H1 (cell line): ENCODE results near the gene ETV7. TPM values are rescaled to one million over a fixed set of nuclear protein-coding genes. Genes with fewer than 3 reads are reported as not detected.

ENCODE experiments used
- CTCF ChIA-PET: fragments of 300-600 bp; sonication (Branson Sonifier 250); formaldehyde crosslinking; loops from one replicate; lab custom pipeline; 2021; ENCODE audit not compliant: partially characterized antibody; lab: Charles Lee
- POLR2A ChIA-PET: fragments of 300-600 bp; sonication (Branson Sonifier 250); formaldehyde crosslinking; loops from one replicate; lab custom pipeline; 2021; ENCODE audit warnings: inconsistent platforms; ENCODE audit not compliant: partially characterized antibody; lab: Charles Lee
- DNase-seq, 2 experiments: peaks; one replicate each; pipeline versions ENCODE4 v3.0.0 to v3.0.0-alpha.2; 2010 to 2022; ENCODE audit warnings: low spot score in 2 of 2, low read depth in 1 of 2, mixed read lengths in 1 of 2
- FAIRE-seq: peaks from 2 replicates; lab custom pipeline; 2011; peaks lifted over from hg19 to GRCh38; lab: Jason Lieb, UNC
- H2AFZ ChIP-seq: 2 replicates; pipeline ENCODE4 v1.8.1; 2012; ENCODE audit warnings: low read length, inconsistent platforms
- H2AK5ac ChIP-seq: 2 replicates; pipeline ENCODE4 v1.6.1; 2013; ENCODE audit warnings: low read depth, low read length
- H2BK120ac ChIP-seq: replicated peaks from 2 replicates; pipeline ENCODE3; 2013; ENCODE audit warnings: low read depth, low read length, inconsistent platforms
- H2BK12ac ChIP-seq: 2 replicates; pipeline ENCODE4 v1.6.1; 2013; ENCODE audit warnings: low read depth, low read length
- H2BK15ac ChIP-seq: 2 replicates; pipeline ENCODE4 v1.6.1; 2013; ENCODE audit warnings: low read length
- H2BK20ac ChIP-seq: 2 replicates; pipeline ENCODE4 v1.6.1; 2013; ENCODE audit warnings: low read length
- H2BK5ac ChIP-seq: 2 replicates; pipeline ENCODE4 v1.6.1; 2013; ENCODE audit warnings: low read depth, low read length
- H3K14ac ChIP-seq: 2 replicates; pipeline ENCODE4 v1.6.1; 2013; ENCODE audit warnings: inconsistent platforms; ENCODE audit not compliant: insufficient read length
- H3K18ac ChIP-seq: 2 replicates; pipeline ENCODE4 v1.6.1; 2013; ENCODE audit warnings: low read length; ENCODE audit errors: extremely low read depth
- H3K23ac ChIP-seq: 2 replicates; pipeline ENCODE4 v1.6.1; 2013; ENCODE audit warnings: inconsistent platforms; ENCODE audit not compliant: insufficient read length
- H3K23me2 ChIP-seq: 2 replicates; pipeline ENCODE4 v1.6.1; 2013; ENCODE audit warnings: low read depth, low read length
- H3K27ac ChIP-seq: 2 replicates; pipeline ENCODE4 v1.6.1; 2011; ENCODE audit warnings: low read depth, low read length, inconsistent platforms
- H3K27me3 ChIP-seq, 4 experiments: replicated peaks in 1 of 4; 1 replicate in 1 of 4; 2 replicates in 3 of 4; pipeline versions ENCODE4 v1.6.1 to v1.8.1; 2011 to 2013; ENCODE audit warnings: low read length in 3 of 4, mild to moderate bottlenecking in 3 of 4, inconsistent platforms in 2 of 4, mixed read lengths in 2 of 4, moderate library complexity in 1 of 4; ENCODE audit not compliant: control insufficient read depth in 3 of 4, insufficient read depth in 3 of 4; ENCODE audit errors: extremely low read depth in 1 of 4
- H3K36me3 ChIP-seq, 4 experiments: 2 replicates each; pipeline versions ENCODE4 v1.6.1 to v1.8.1; 2011 to 2013; ENCODE audit warnings: mild to moderate bottlenecking in 4 of 4, low read length in 3 of 4, moderate library complexity in 2 of 4, control low read depth in 1 of 4, inconsistent platforms in 1 of 4; ENCODE audit not compliant: insufficient read depth in 4 of 4, control insufficient read depth in 2 of 4
- H3K4ac ChIP-seq: replicated peaks from 2 replicates; pipeline ENCODE3; 2013; ENCODE audit warnings: low read length, low read depth, mixed read lengths, inconsistent platforms; ENCODE audit not compliant: insufficient read length
- H3K4me1 ChIP-seq, 4 experiments: replicated peaks in 1 of 4; 1 replicate in 1 of 4; 2 replicates in 3 of 4; pipeline versions ENCODE4 v1.6.1 to v1.8.1; 2011 to 2013; ENCODE audit warnings: low read length in 3 of 4, inconsistent platforms in 2 of 4, mixed read lengths in 1 of 4; ENCODE audit not compliant: insufficient read depth in 4 of 4, control insufficient read depth in 3 of 4
- H3K4me2 ChIP-seq, 2 experiments: 2 replicates each; pipeline versions ENCODE4 v1.6.1 to v1.8.1; 2011 to 2013; ENCODE audit warnings: low read depth in 2 of 2, low read length in 2 of 2, control low read depth in 1 of 2, inconsistent platforms in 1 of 2, mild to moderate bottlenecking in 1 of 2; ENCODE audit not compliant: insufficient read depth in 1 of 2
- H3K4me3 ChIP-seq, 4 experiments: fragments of 200-600, 300-600 bp in 1 of 4; sonication (generic), shearing (Covaris generic), sonication (Bioruptor Twin) in 1 of 4; 2 replicates each; pipeline versions ENCODE4 v1.5.1 to v1.8.1; 2011 to 2016; ENCODE audit warnings: low read length in 4 of 4, low read depth in 3 of 4, control low read depth in 2 of 4, inconsistent platforms in 2 of 4, mild to moderate bottlenecking in 2 of 4, mixed read lengths in 1 of 4, moderate library complexity in 1 of 4; ENCODE audit not compliant: insufficient read depth in 2 of 4; ENCODE audit errors: extremely low read depth in 1 of 4
- H3K56ac ChIP-seq: replicated peaks from 2 replicates; pipeline ENCODE3; 2013; ENCODE audit warnings: low read depth, mild to moderate bottlenecking, mixed read lengths, low read length, inconsistent platforms; ENCODE audit not compliant: insufficient read length
- H3K79me1 ChIP-seq: 2 replicates; pipeline ENCODE4 v1.6.1; 2013; ENCODE audit warnings: low read depth, low read length, control low read depth
- H3K79me2 ChIP-seq, 2 experiments: 2 replicates each; pipeline versions ENCODE4 v1.6.1 to v1.8.1; 2012 to 2013; ENCODE audit warnings: low read length in 2 of 2, mild to moderate bottlenecking in 2 of 2, inconsistent platforms in 1 of 2; ENCODE audit not compliant: insufficient read depth in 2 of 2, control insufficient read depth in 1 of 2
- H3K9ac ChIP-seq, 4 experiments: replicated peaks in 1 of 4; 1 replicate in 1 of 4; 2 replicates in 3 of 4; pipeline versions ENCODE4 v1.6.1 to v1.8.1; 2011 to 2013; ENCODE audit warnings: low read depth in 3 of 4, low read length in 3 of 4, control low read depth in 2 of 4, mild to moderate bottlenecking in 2 of 4, moderate library complexity in 2 of 4, inconsistent platforms in 1 of 4; ENCODE audit errors: extremely low read depth in 1 of 4
- H3K9me3 ChIP-seq, 2 experiments: 2 replicates each; pipeline versions ENCODE4 v1.6.1 to v1.8.1; 2012 to 2013; ENCODE audit warnings: mild to moderate bottlenecking in 2 of 2, moderate library complexity in 2 of 2, control low read depth in 1 of 2, inconsistent platforms in 1 of 2, low read depth in 1 of 2, low read length in 1 of 2, mixed read lengths in 1 of 2; ENCODE audit not compliant: insufficient read depth in 2 of 2
- H4K20me1 ChIP-seq, 2 experiments: replicated peaks in 1 of 2; 2 replicates each; pipeline versions ENCODE3 to v1.8.1; 2011 to 2013; ENCODE audit warnings: inconsistent platforms in 2 of 2, low read length in 2 of 2, mild to moderate bottlenecking in 1 of 2; ENCODE audit not compliant: insufficient read depth in 2 of 2, control insufficient read depth in 1 of 2
- H4K5ac ChIP-seq: 2 replicates; pipeline ENCODE4 v1.6.1; 2013; ENCODE audit warnings: low read length, low read depth, mixed read lengths, inconsistent platforms; ENCODE audit not compliant: insufficient read length
- H4K8ac ChIP-seq: 2 replicates; pipeline ENCODE4 v1.8.0; 2013; ENCODE audit warnings: mild to moderate bottlenecking, moderate library complexity, low read length, inconsistent platforms; ENCODE audit not compliant: insufficient read depth; ENCODE audit errors: extremely low read depth
- H4K91ac ChIP-seq: replicated peaks from 2 replicates; pipeline ENCODE3; 2013; ENCODE audit warnings: low read length, mixed read lengths, inconsistent platforms; ENCODE audit not compliant: insufficient read length
- JUN ChIP-seq: IDR thresholded peaks from 2 replicates; pipeline ENCODE4 v1.6.1; 2011; ENCODE audit warnings: low read depth, mild to moderate bottlenecking, improper control_type of control experiment, low read length
- RAD21 ChIP-seq, 2 experiments: IDR thresholded peaks in 1 of 2; conservative IDR thresholded peaks in 1 of 2; 2 replicates each; pipeline ENCODE4 v1.6.1; 2011; ENCODE audit warnings: low read depth in 2 of 2, low read length in 2 of 2, improper control_type of control experiment in 1 of 2, inconsistent platforms in 1 of 2, mild to moderate bottlenecking in 1 of 2, moderate library complexity in 1 of 2
- RFX5 ChIP-seq: IDR thresholded peaks from 2 replicates; pipeline ENCODE4 v1.6.1; 2011; ENCODE audit warnings: low read depth, low read length, improper control_type of control experiment, borderline replicate concordance
- WGBS, 2 experiments: shearing (Covaris generic) in 1 of 2; methylation state at CpG; one replicate each; pipeline versions ENCODE4 v1.1.6 to v1.1.7; 2013 to 2015; ENCODE audit warnings: low lambda C conversion rate in 2 of 2, mixed read lengths in 2 of 2, inconsistent platforms in 1 of 2, low coverage in 1 of 2, missing lambda C conversion rate in 1 of 2; ENCODE audit not compliant: insufficient replicate concordance in 2 of 2, insufficient coverage in 1 of 2, insufficient read length in 1 of 2; ENCODE audit errors: extremely low coverage in 1 of 2, missing lambda C conversion rate in 1 of 2; 5-methylcytosine and 5-hydroxymethylcytosine counted together
- polyA plus RNA-seq, 7 experiments: library from polyadenylated mRNA; depleted of rRNA in 3 of 7; stranded (reverse) in 5 of 7; unstranded in 2 of 7; fragments of >200 nt in 5 of 7; fragments of 200-250 nt in 2 of 7; gene quantifications; 1 replicate in 5 of 7; 2 replicates in 1 of 7; 4 replicates in 1 of 7; pipeline versions ENCODE4 v1.2.1 to v1.2.3, GENCODE V29; 2011 to 2013; ENCODE audit warnings: missing spikeins in 2 of 7, mixed read lengths in 2 of 7
- total RNA-seq: library from RNA; stranded (reverse); fragmentation: NEBNext Ultra II Directional; extraction: Animal tissue kit (Norgen Biotek cat#: 25700); gene quantifications from 2 replicates; pipeline ENCODE4 v1.2.1, GENCODE V29; 2021
- TF ChIP-seq, protein P1 (sequence below): IDR thresholded peaks from 2 replicates; pipeline ENCODE4 v1.6.1; 2012; ENCODE audit warnings: inconsistent platforms
- TF ChIP-seq, protein P2 (sequence below): IDR thresholded peaks from 2 replicates; pipeline ENCODE4 v1.6.1; 2012; ENCODE audit warnings: inconsistent platforms

ETV7 gene
- total and polyA plus RNA-seq, 2 of the 8 experiments (the other 6 are each of a cell fraction or from before 2014, with no cell fraction given), result 0.54 to 2.4 TPM

DNA sequence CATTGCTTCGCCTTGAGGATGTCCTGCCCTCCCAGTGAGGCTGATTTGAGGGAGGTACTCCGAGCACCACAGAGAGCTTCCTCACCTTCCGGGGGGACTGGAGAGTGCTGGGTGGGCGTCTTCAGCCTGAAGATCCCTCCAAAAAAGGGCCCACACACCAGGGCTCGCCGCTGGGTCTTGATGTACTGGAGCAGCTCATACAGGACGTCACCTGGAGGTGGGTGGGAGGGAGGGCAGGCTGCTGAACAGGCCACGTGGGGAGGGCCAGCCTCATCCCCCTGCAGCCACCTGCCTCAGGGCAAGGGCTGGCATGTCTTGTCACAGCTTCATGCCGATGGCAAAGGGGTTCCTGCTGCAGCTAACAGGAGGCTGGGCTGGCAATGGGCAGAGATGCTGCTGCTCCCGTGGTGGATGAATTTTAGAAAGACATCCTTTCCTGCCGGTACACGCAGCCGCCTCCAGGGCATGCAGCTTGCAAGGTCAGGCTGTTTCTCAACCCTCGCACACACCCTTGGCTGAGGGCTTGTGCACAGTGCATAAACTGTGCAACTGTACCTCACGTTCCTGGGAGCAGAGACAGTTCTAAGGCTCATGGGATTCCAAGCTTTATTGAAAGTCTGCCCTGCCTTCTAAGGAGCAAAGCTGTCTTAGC lies 14.0 kb downstream of the ETV7 start:
- H2BK120ac ChIP-seq, result no peak overlapping the region
- no peak overlapping the region for H3K4ac ChIP-seq
- H2BK12ac ChIP-seq, result peak overlapping the region; percentile 85; the same call in 1 of the 2 replicates
- DNase-seq, result no peak
- H3K9ac ChIP-seq, result no peak overlapping the region
- H3K4me3 ChIP-seq, result no peak overlapping the region
- H3K36me3 ChIP-seq, result no peaks in the 10 kb centered on the region
- ChIA-PET POLR2A (interaction anchor here (0.7 kb wide), 1 partner anchor 227 kb away, joined by 3 read pairs; no protein-coding TSS in a partner anchor), CTCF (interaction anchor here (0.9 to 1.8 kb wide), 7 partner anchors 11 to 71 kb away, joined by 3 to 6 read pairs (median 3); no protein-coding TSS in a partner anchor)
- H4K20me1 ChIP-seq, result no peaks in the 10 kb centered on the region
- peak overlapping the region; percentile 60; the same call in 1 of the 2 replicates for H3K18ac ChIP-seq
- no peak overlapping the region for H2AK5ac ChIP-seq
- no peak overlapping the region for H4K91ac ChIP-seq
- 0 out of 2 replicates have a peak overlapping the region, but pooled peaks have one; percentile 7 for H2BK5ac ChIP-seq
- H3K14ac ChIP-seq, result no peak overlapping the region
- H3K56ac ChIP-seq, result no peak overlapping the region
- 80% methylated on average over 13 of the region's 15 CpGs; no CpG with 5 or more reads in 1 of the 2 experiments for WGBS, 2 experiments
- H3K23ac ChIP-seq, result no peak overlapping the region
- no peak overlapping the region for H4K8ac ChIP-seq
- peak overlapping the region; percentile 95; the same call in 1 of the 2 replicates for H2BK15ac ChIP-seq
- H3K23me2 ChIP-seq, result no peaks in the 10 kb centered on the region; the same call in 1 of the 2 replicates
- H4K5ac ChIP-seq, result no peak overlapping the region
- TF ChIP-seq, protein P1, sequence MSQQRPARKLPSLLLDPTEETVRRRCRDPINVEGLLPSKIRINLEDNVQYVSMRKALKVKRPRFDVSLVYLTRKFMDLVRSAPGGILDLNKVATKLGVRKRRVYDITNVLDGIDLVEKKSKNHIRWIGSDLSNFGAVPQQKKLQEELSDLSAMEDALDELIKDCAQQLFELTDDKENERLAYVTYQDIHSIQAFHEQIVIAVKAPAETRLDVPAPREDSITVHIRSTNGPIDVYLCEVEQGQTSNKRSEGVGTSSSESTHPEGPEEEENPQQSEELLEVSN, result 0 out of 2 replicates have a peak, but pooled peaks have one; percentile 22
- TF ChIP-seq, protein P2, sequence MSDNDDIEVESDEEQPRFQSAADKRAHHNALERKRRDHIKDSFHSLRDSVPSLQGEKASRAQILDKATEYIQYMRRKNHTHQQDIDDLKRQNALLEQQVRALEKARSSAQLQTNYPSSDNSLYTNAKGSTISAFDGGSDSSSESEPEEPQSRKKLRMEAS, result peak; percentile 64
- no peak for TF ChIP-seq JUN
- no peak for TF ChIP-seq RFX5
- TF ChIP-seq RAD21 (IDR thresholded peaks at IDR 0.05 in 1 of 2, conservative IDR thresholded peaks at IDR 0.05 in 1 of 2; ENCODE audit: low read depth in 2 of 2, low read length in 2 of 2), result no peak
- FAIRE-seq, result no peak
- H3K27ac ChIP-seq, result no peak overlapping the region
- peaks cover 0 to 10% (median 6%) of the 10 kb centered on the region in 4 experiments; a peak in 4 of 7 replicates for H3K4me1 ChIP-seq
- no peaks in the 10 kb centered on the region for H3K27me3 ChIP-seq
- H3K79me2 ChIP-seq, result no peaks in the 10 kb centered on the region
- no peak overlapping the region for H2AFZ ChIP-seq
- H3K9me3 ChIP-seq, result no peaks in the 10 kb centered on the region
- H3K4me2 ChIP-seq, result no peak overlapping the region
- no peaks in the 10 kb centered on the region for H3K79me1 ChIP-seq
- H2BK20ac ChIP-seq, result 0 out of 2 replicates have a peak overlapping the region, but pooled peaks have one; percentile 15
